IMR-90 (cell line): Measurements from ENCODE around the gene DHRS7B. TPM values are rescaled to one million over a fixed set of nuclear protein-coding genes. Genes with fewer than 3 reads are reported as not detected.

Experiments
- ATAC-seq: fragments of 200-7000 bp; cut with Tn5 transposase; 2 replicates; pipeline ENCODE4 v1.9.1; 2020; ENCODE audit warnings: low read depth, mild to moderate bottlenecking, moderate library complexity
- BruUV-seq: library from RNA; stranded (reverse); fragments of 400-500 nt; replicated peaks from 2 replicates; lab custom pipeline; 2021; lab: Mats Ljungman, UMichigan
- CTCF ChIA-PET: fragments of 300-600 bp; formaldehyde crosslinking; extraction: SDS; loops from one replicate; lab custom pipeline; 2021; ENCODE audit warnings: antibody characterized with exemption; lab: Yijun Ruan, JAX
- POLR2A ChIA-PET: fragments of 300-600 bp; sonication (Branson Sonifier 250); formaldehyde crosslinking; loops from one replicate; lab custom pipeline; 2022; ENCODE audit warnings: antibody characterized with exemption; ENCODE audit not compliant: unreplicated experiment; lab: Charles Lee
- DNase-seq: peaks from one replicate; pipeline ENCODE4 v3.0.0; 2013
- H2AFZ ChIP-seq: replicated peaks from 2 replicates; pipeline ENCODE3; 2013; ENCODE audit warnings: low read length, mild to moderate bottlenecking; ENCODE audit not compliant: poor library complexity
- H2AK5ac ChIP-seq: 2 replicates; pipeline ENCODE4 v1.6.1; 2013; ENCODE audit warnings: low read depth, low read length, inconsistent platforms
- H2AK9ac ChIP-seq: replicated peaks from 2 replicates; pipeline ENCODE3; 2013; ENCODE audit warnings: mild to moderate bottlenecking, low read depth, low read length, moderate library complexity; ENCODE audit not compliant: poor library complexity
- H2BK120ac ChIP-seq: 2 replicates; pipeline ENCODE4 v1.6.1; 2013; ENCODE audit warnings: low read depth, low read length, inconsistent platforms
- H2BK15ac ChIP-seq: 3 replicates; pipeline ENCODE4 v1.6.1; 2013; ENCODE audit warnings: low read depth, low read length, inconsistent platforms
- H2BK20ac ChIP-seq: 2 replicates; pipeline ENCODE4 v1.6.1; 2013; ENCODE audit warnings: low read depth, mild to moderate bottlenecking, inconsistent platforms, low read length, moderate library complexity
- H2BK5ac ChIP-seq: 2 replicates; pipeline ENCODE4 v1.6.1; 2013; ENCODE audit warnings: mild to moderate bottlenecking, low read depth, low read length, inconsistent platforms; ENCODE audit not compliant: poor library complexity, severe bottlenecking
- H3K14ac ChIP-seq: replicated peaks from 2 replicates; pipeline ENCODE4 v1.6.1; 2013; ENCODE audit warnings: low read depth, low read length, inconsistent platforms
- H3K18ac ChIP-seq: 2 replicates; pipeline ENCODE4 v1.6.1; 2013; ENCODE audit warnings: low read depth, low read length, control low read depth
- H3K23ac ChIP-seq: 2 replicates; pipeline ENCODE4 v1.6.1; 2013; ENCODE audit warnings: low read depth, low read length, inconsistent platforms
- H3K27ac ChIP-seq: 2 replicates; pipeline ENCODE4 v1.5.1; 2013; ENCODE audit warnings: mild to moderate bottlenecking, control low read depth, low read length; ENCODE audit not compliant: insufficient read depth
- H3K27me3 ChIP-seq: 2 replicates; pipeline ENCODE4 v1.6.1; 2013; ENCODE audit warnings: low read length; ENCODE audit not compliant: control insufficient read depth, insufficient read depth
- H3K36me3 ChIP-seq: 2 replicates; pipeline ENCODE4 v1.6.1; 2013; ENCODE audit warnings: low read length, mixed read lengths; ENCODE audit not compliant: control insufficient read depth, insufficient read depth
- H3K4ac ChIP-seq: 2 replicates; pipeline ENCODE4 v1.6.1; 2013; ENCODE audit warnings: low read depth, low read length, inconsistent platforms
- H3K4me1 ChIP-seq: 2 replicates; pipeline ENCODE4 v1.6.1; 2013; ENCODE audit warnings: low read length, mixed read lengths; ENCODE audit not compliant: control insufficient read depth, insufficient read depth
- H3K4me2 ChIP-seq: 2 replicates; pipeline ENCODE4 v1.6.1; 2013; ENCODE audit warnings: low read depth, mild to moderate bottlenecking, control low read depth, low read length, moderate library complexity
- H3K4me3 ChIP-seq: 2 replicates; pipeline ENCODE4 v1.5.1; 2013; ENCODE audit warnings: low read depth, mild to moderate bottlenecking, control low read depth, low read length, moderate library complexity; ENCODE audit not compliant: insufficient read depth
- H3K56ac ChIP-seq: 2 replicates; pipeline ENCODE4 v1.6.1; 2013; ENCODE audit warnings: low read length, inconsistent platforms; ENCODE audit not compliant: insufficient read depth; ENCODE audit errors: extremely low read depth
- H3K79me1 ChIP-seq, 2 experiments: 2 replicates each; pipeline ENCODE4 v1.6.1; 2013; ENCODE audit warnings: low read length in 2 of 2, inconsistent platforms in 1 of 2, low read depth in 1 of 2
- H3K9ac ChIP-seq: 2 replicates; pipeline ENCODE4 v1.6.1; 2013; ENCODE audit warnings: low read depth, low read length, control low read depth
- H3K9me1 ChIP-seq: 2 replicates; pipeline ENCODE4 v1.6.1; 2013; ENCODE audit warnings: low read length, inconsistent platforms; ENCODE audit not compliant: insufficient read depth
- H3K9me3 ChIP-seq: 2 replicates; pipeline ENCODE4 v1.6.1; 2013; ENCODE audit warnings: low read length; ENCODE audit not compliant: control insufficient read depth, insufficient read depth
- H4K20me1 ChIP-seq: 2 replicates; pipeline ENCODE4 v1.6.1; 2013; ENCODE audit warnings: low read length, inconsistent platforms; ENCODE audit not compliant: insufficient read depth
- H4K5ac ChIP-seq: 2 replicates; pipeline ENCODE4 v1.6.1; 2013; ENCODE audit warnings: mild to moderate bottlenecking, low read depth, low read length, control low read depth
- H4K8ac ChIP-seq, 2 experiments: 2 replicates each; pipeline ENCODE4 v1.6.1; 2013; ENCODE audit warnings: low read depth in 2 of 2, low read length in 2 of 2, control low read depth in 1 of 2, inconsistent platforms in 1 of 2
- H4K91ac ChIP-seq: 2 replicates; pipeline ENCODE4 v1.6.1; 2013; ENCODE audit warnings: low read depth, low read length, inconsistent platforms; ENCODE audit not compliant: insufficient read depth
- CEBPB ChIP-seq: IDR thresholded peaks from 2 replicates; pipeline ENCODE4 v1.6.1; 2012; ENCODE audit warnings: low read depth, low read length, improper control_type of control experiment
- MAFK ChIP-seq: IDR thresholded peaks from 2 replicates; pipeline ENCODE4 v1.6.1; 2012; ENCODE audit warnings: low read depth, low read length, improper control_type of control experiment
- RAD21 ChIP-seq: IDR thresholded peaks from 2 replicates; pipeline ENCODE4 v1.6.1; 2012; ENCODE audit warnings: low read length, improper control_type of control experiment
- RFX5 ChIP-seq: IDR thresholded peaks from 2 replicates; pipeline ENCODE4 v1.8.0; 2012; ENCODE audit warnings: low read depth, mild to moderate bottlenecking, low read length, moderate library complexity
- WGBS, 2 experiments: methylation state at CpG; one replicate each; pipeline versions ENCODE4 v1.1.5 to v1.1.7; 2013; ENCODE audit warnings: missing lambda C conversion rate in 2 of 2; ENCODE audit not compliant: insufficient read length in 1 of 2; ENCODE audit errors: extremely low coverage in 2 of 2; 5-methylcytosine and 5-hydroxymethylcytosine counted together
- dilution Hi-C: fragments of 300-500 bp; cut with HindIII; formaldehyde crosslinking; loops from one replicate; pipeline ENCODE4 v1.14.3; 2018; ENCODE audit warnings: low sequenced_read_pairs; ENCODE audit not compliant: unreplicated experiment
- in situ Hi-C: fragments of 300-500 bp; cut with MboI; formaldehyde crosslinking; loops from 3 replicates; pipeline ENCODE4 v1.14.3; 2019; ENCODE audit warnings: low sequenced_read_pairs, inconsistent platforms, mixed read lengths
- intact Hi-C: fragments of 100-400 bp; cut with micrococcal nuclease; formaldehyde crosslinking; loops from 2 replicates; pipeline ENCODE4 v1.10.0; 2022
- polyA plus RNA-seq, 3 experiments: library from polyadenylated mRNA; depleted of rRNA; stranded (reverse); fragments of >200 nt; gene quantifications; 2 replicates each; pipeline ENCODE4 v1.2.3, GENCODE V29; 2012; ENCODE audit warnings: low replicate concordance in 1 of 3
- total RNA-seq: library from RNA; depleted of rRNA; stranded (reverse); fragments of >200 nt; gene quantifications from 2 replicates; pipeline ENCODE4 v1.2.3, GENCODE V29; 2012

The DHRS7B gene
- total and polyA plus RNA-seq, 2 of the 4 experiments (the other 2 are of a cell fraction) = 24.4 to 34.4 TPM

GRCh38 chr17:21171970-21172510, 45.3 kb downstream of the DHRS7B start:
- Histone ChIP-seq H2BK5ac (no peak overlapping the region), H3K9me1 (peaks cover 23% of the 10 kb centered on the region; the same call in 1 of the 2 replicates), H2AK5ac (no peak overlapping the region), H3K27ac (no peak overlapping the region), H3K56ac (no peak overlapping the region), H4K20me1 (no peaks in the 10 kb centered on the region), H3K79me1 (peaks cover 9 to 13% of the 10 kb centered on the region in 2 experiments), H3K36me3 (peaks cover 3% of the 10 kb centered on the region; the same call in 1 of the 2 replicates), H4K91ac (no peak overlapping the region), H4K8ac (no peak overlapping the region), H2BK15ac (no peak overlapping the region), H3K23ac (no peak overlapping the region), H3K4me2 (no peak overlapping the region), H2BK20ac (no peak overlapping the region), H3K18ac (no peak overlapping the region), H3K27me3 (no peaks in the 10 kb centered on the region), H2AFZ (no peak overlapping the region), H2BK120ac (no peak overlapping the region), H4K5ac (no peak overlapping the region), H3K4me1 (peaks cover 9% of the 10 kb centered on the region), H3K4me3 (no peak overlapping the region), H3K4ac (no peak overlapping the region), H3K14ac (no peak overlapping the region), H3K9ac (no peak overlapping the region), H3K9me3 (no peaks in the 10 kb centered on the region), H2AK9ac (no peak overlapping the region)
- DNase-seq = no peak
- dilution Hi-C loops = no loop called here
- TF ChIP-seq MAFK = no peak
- TF ChIP-seq RFX5 = no peak
- TF ChIP-seq CEBPB = no peak
- no peak for TF ChIP-seq RAD21
- no TSS peak for BruUV-seq
- intact Hi-C loops = no loop called here
- 80% methylated on average over 2 of the region's 17 CpGs; no CpG with 5 or more reads in 1 of the 2 experiments for WGBS, 2 experiments
- no peak for ATAC-seq
- ChIA-PET CTCF (no interaction called here), POLR2A (no interaction called here)
- in situ Hi-C loops = no loop called here
